IMR-90 (cell line): ENCODE results near the gene SLC29A3. TPM values are rescaled to one million over a fixed set of nuclear protein-coding genes. Genes with fewer than 3 reads are reported as not detected.

ENCODE experiments used
- ATAC-seq: fragments of 200-7000 bp; cut with Tn5 transposase; 2 replicates; pipeline ENCODE4 v1.9.1; 2020; ENCODE audit warnings: low read depth, mild to moderate bottlenecking, moderate library complexity
- BruUV-seq: library from RNA; stranded (reverse); fragments of 400-500 nt; replicated peaks from 2 replicates; lab custom pipeline; 2021; lab: Mats Ljungman, UMichigan
- CTCF ChIA-PET: fragments of 300-600 bp; formaldehyde crosslinking; extraction: SDS; loops from one replicate; lab custom pipeline; 2021; ENCODE audit warnings: antibody characterized with exemption; lab: Yijun Ruan, JAX
- POLR2A ChIA-PET: fragments of 300-600 bp; sonication (Branson Sonifier 250); formaldehyde crosslinking; loops from one replicate; lab custom pipeline; 2022; ENCODE audit warnings: antibody characterized with exemption; ENCODE audit not compliant: unreplicated experiment; lab: Charles Lee
- DNase-seq: peaks from one replicate; pipeline ENCODE4 v3.0.0; 2013
- H2AFZ ChIP-seq: replicated peaks from 2 replicates; pipeline ENCODE3; 2013; ENCODE audit warnings: low read length, mild to moderate bottlenecking; ENCODE audit not compliant: poor library complexity
- H2AK5ac ChIP-seq: 2 replicates; pipeline ENCODE4 v1.6.1; 2013; ENCODE audit warnings: low read depth, low read length, inconsistent platforms
- H2AK9ac ChIP-seq: replicated peaks from 2 replicates; pipeline ENCODE3; 2013; ENCODE audit warnings: mild to moderate bottlenecking, low read depth, low read length, moderate library complexity; ENCODE audit not compliant: poor library complexity
- H2BK120ac ChIP-seq: 2 replicates; pipeline ENCODE4 v1.6.1; 2013; ENCODE audit warnings: low read depth, low read length, inconsistent platforms
- H2BK15ac ChIP-seq: 3 replicates; pipeline ENCODE4 v1.6.1; 2013; ENCODE audit warnings: low read depth, low read length, inconsistent platforms
- H2BK20ac ChIP-seq: 2 replicates; pipeline ENCODE4 v1.6.1; 2013; ENCODE audit warnings: low read depth, mild to moderate bottlenecking, inconsistent platforms, low read length, moderate library complexity
- H2BK5ac ChIP-seq: 2 replicates; pipeline ENCODE4 v1.6.1; 2013; ENCODE audit warnings: mild to moderate bottlenecking, low read depth, low read length, inconsistent platforms; ENCODE audit not compliant: poor library complexity, severe bottlenecking
- H3K14ac ChIP-seq: replicated peaks from 2 replicates; pipeline ENCODE4 v1.6.1; 2013; ENCODE audit warnings: low read depth, low read length, inconsistent platforms
- H3K18ac ChIP-seq: 2 replicates; pipeline ENCODE4 v1.6.1; 2013; ENCODE audit warnings: low read depth, low read length, control low read depth
- H3K23ac ChIP-seq: 2 replicates; pipeline ENCODE4 v1.6.1; 2013; ENCODE audit warnings: low read depth, low read length, inconsistent platforms
- H3K27ac ChIP-seq: 2 replicates; pipeline ENCODE4 v1.5.1; 2013; ENCODE audit warnings: mild to moderate bottlenecking, control low read depth, low read length; ENCODE audit not compliant: insufficient read depth
- H3K27me3 ChIP-seq: 2 replicates; pipeline ENCODE4 v1.6.1; 2013; ENCODE audit warnings: low read length; ENCODE audit not compliant: control insufficient read depth, insufficient read depth
- H3K36me3 ChIP-seq: 2 replicates; pipeline ENCODE4 v1.6.1; 2013; ENCODE audit warnings: low read length, mixed read lengths; ENCODE audit not compliant: control insufficient read depth, insufficient read depth
- H3K4ac ChIP-seq: 2 replicates; pipeline ENCODE4 v1.6.1; 2013; ENCODE audit warnings: low read depth, low read length, inconsistent platforms
- H3K4me1 ChIP-seq: 2 replicates; pipeline ENCODE4 v1.6.1; 2013; ENCODE audit warnings: low read length, mixed read lengths; ENCODE audit not compliant: control insufficient read depth, insufficient read depth
- H3K4me2 ChIP-seq: 2 replicates; pipeline ENCODE4 v1.6.1; 2013; ENCODE audit warnings: low read depth, mild to moderate bottlenecking, control low read depth, low read length, moderate library complexity
- H3K4me3 ChIP-seq: 2 replicates; pipeline ENCODE4 v1.5.1; 2013; ENCODE audit warnings: low read depth, mild to moderate bottlenecking, control low read depth, low read length, moderate library complexity; ENCODE audit not compliant: insufficient read depth
- H3K56ac ChIP-seq: 2 replicates; pipeline ENCODE4 v1.6.1; 2013; ENCODE audit warnings: low read length, inconsistent platforms; ENCODE audit not compliant: insufficient read depth; ENCODE audit errors: extremely low read depth
- H3K79me1 ChIP-seq, 2 experiments: 2 replicates each; pipeline ENCODE4 v1.6.1; 2013; ENCODE audit warnings: low read length in 2 of 2, inconsistent platforms in 1 of 2, low read depth in 1 of 2
- H3K9ac ChIP-seq: 2 replicates; pipeline ENCODE4 v1.6.1; 2013; ENCODE audit warnings: low read depth, low read length, control low read depth
- H3K9me1 ChIP-seq: 2 replicates; pipeline ENCODE4 v1.6.1; 2013; ENCODE audit warnings: low read length, inconsistent platforms; ENCODE audit not compliant: insufficient read depth
- H3K9me3 ChIP-seq: 2 replicates; pipeline ENCODE4 v1.6.1; 2013; ENCODE audit warnings: low read length; ENCODE audit not compliant: control insufficient read depth, insufficient read depth
- H4K20me1 ChIP-seq: 2 replicates; pipeline ENCODE4 v1.6.1; 2013; ENCODE audit warnings: low read length, inconsistent platforms; ENCODE audit not compliant: insufficient read depth
- H4K5ac ChIP-seq: 2 replicates; pipeline ENCODE4 v1.6.1; 2013; ENCODE audit warnings: mild to moderate bottlenecking, low read depth, low read length, control low read depth
- H4K8ac ChIP-seq, 2 experiments: 2 replicates each; pipeline ENCODE4 v1.6.1; 2013; ENCODE audit warnings: low read depth in 2 of 2, low read length in 2 of 2, control low read depth in 1 of 2, inconsistent platforms in 1 of 2
- H4K91ac ChIP-seq: 2 replicates; pipeline ENCODE4 v1.6.1; 2013; ENCODE audit warnings: low read depth, low read length, inconsistent platforms; ENCODE audit not compliant: insufficient read depth
- BHLHE40 ChIP-seq: fragments of 150-350 bp; IDR thresholded peaks from 2 replicates; pipeline ENCODE4 v1.6.1; 2016; ENCODE audit warnings: mild to moderate bottlenecking, low read depth, low read length
- CEBPB ChIP-seq: IDR thresholded peaks from 2 replicates; pipeline ENCODE4 v1.6.1; 2012; ENCODE audit warnings: low read depth, low read length, improper control_type of control experiment
- CHD1 ChIP-seq: IDR thresholded peaks from 2 replicates; pipeline ENCODE4 v1.6.1; 2012; ENCODE audit warnings: low read depth, low read length, improper control_type of control experiment
- FOS ChIP-seq: fragments of 150-350 bp; IDR thresholded peaks from 2 replicates; pipeline ENCODE4 v1.6.1; 2016; ENCODE audit warnings: low read depth, low read length
- MAFK ChIP-seq: IDR thresholded peaks from 2 replicates; pipeline ENCODE4 v1.6.1; 2012; ENCODE audit warnings: low read depth, low read length, improper control_type of control experiment
- MAZ ChIP-seq: IDR thresholded peaks from 2 replicates; pipeline ENCODE4 v1.6.1; 2012; ENCODE audit warnings: low read depth, mild to moderate bottlenecking, low read length, improper control_type of control experiment, moderate library complexity, borderline replicate concordance
- MXI1 ChIP-seq: IDR thresholded peaks from 2 replicates; pipeline ENCODE4 v1.6.1; 2012; ENCODE audit warnings: low read depth, mild to moderate bottlenecking, low read length, moderate library complexity, borderline replicate concordance
- NFE2L2 ChIP-seq: fragments of 150-350 bp; IDR thresholded peaks from 2 replicates; pipeline ENCODE4 v1.6.1; 2016; ENCODE audit warnings: low read depth, mild to moderate bottlenecking, low read length
- POLR2A ChIP-seq: IDR thresholded peaks from 2 replicates; pipeline ENCODE4 v1.6.1; 2012; ENCODE audit warnings: mild to moderate bottlenecking, low read depth, low read length
- RCOR1 ChIP-seq: IDR thresholded peaks from 2 replicates; pipeline ENCODE4 v1.6.1; 2012; ENCODE audit warnings: mild to moderate bottlenecking, low read length, improper control_type of control experiment; ENCODE audit not compliant: insufficient replicate concordance
- RFX5 ChIP-seq: IDR thresholded peaks from 2 replicates; pipeline ENCODE4 v1.8.0; 2012; ENCODE audit warnings: low read depth, mild to moderate bottlenecking, low read length, moderate library complexity
- WGBS, 2 experiments: methylation state at CpG; one replicate each; pipeline versions ENCODE4 v1.1.5 to v1.1.7; 2013; ENCODE audit warnings: missing lambda C conversion rate in 2 of 2; ENCODE audit not compliant: insufficient read length in 1 of 2; ENCODE audit errors: extremely low coverage in 2 of 2; 5-methylcytosine and 5-hydroxymethylcytosine counted together
- dilution Hi-C: fragments of 300-500 bp; cut with HindIII; formaldehyde crosslinking; loops from one replicate; pipeline ENCODE4 v1.14.3; 2018; ENCODE audit warnings: low sequenced_read_pairs; ENCODE audit not compliant: unreplicated experiment
- in situ Hi-C: fragments of 300-500 bp; cut with MboI; formaldehyde crosslinking; loops from 3 replicates; pipeline ENCODE4 v1.14.3; 2019; ENCODE audit warnings: low sequenced_read_pairs, inconsistent platforms, mixed read lengths
- intact Hi-C: fragments of 100-400 bp; cut with micrococcal nuclease; formaldehyde crosslinking; loops from 2 replicates; pipeline ENCODE4 v1.10.0; 2022
- polyA plus RNA-seq, 3 experiments: library from polyadenylated mRNA; depleted of rRNA; stranded (reverse); fragments of >200 nt; gene quantifications; 2 replicates each; pipeline ENCODE4 v1.2.3, GENCODE V29; 2012; ENCODE audit warnings: low replicate concordance in 1 of 3
- total RNA-seq: library from RNA; depleted of rRNA; stranded (reverse); fragments of >200 nt; gene quantifications from 2 replicates; pipeline ENCODE4 v1.2.3, GENCODE V29; 2012
- TF ChIP-seq, protein P1 (sequence below): fragments of 150-350 bp; IDR thresholded peaks from 2 replicates; pipeline ENCODE4 v1.6.1; 2016; ENCODE audit warnings: low read depth, mild to moderate bottlenecking, low read length, moderate library complexity, borderline replicate concordance
- TF ChIP-seq, protein P2 (sequence below): conservative IDR thresholded peaks from 2 replicates; pipeline ENCODE4 v1.5.1; 2012; ENCODE audit warnings: mild to moderate bottlenecking, low read depth, low read length, improper control_type of control experiment
- TF ChIP-seq, protein P3 (sequence below): fragments of 150-350 bp; IDR thresholded peaks from 2 replicates; pipeline ENCODE4 v1.6.1; 2017; ENCODE audit warnings: mild to moderate bottlenecking, antibody characterized with exemption, low read length, low read depth

The SLC29A3 gene
- total and polyA plus RNA-seq, 2 of the 4 experiments (the other 2 are of a cell fraction) = 0.72 to 3.0 TPM

DNA sequence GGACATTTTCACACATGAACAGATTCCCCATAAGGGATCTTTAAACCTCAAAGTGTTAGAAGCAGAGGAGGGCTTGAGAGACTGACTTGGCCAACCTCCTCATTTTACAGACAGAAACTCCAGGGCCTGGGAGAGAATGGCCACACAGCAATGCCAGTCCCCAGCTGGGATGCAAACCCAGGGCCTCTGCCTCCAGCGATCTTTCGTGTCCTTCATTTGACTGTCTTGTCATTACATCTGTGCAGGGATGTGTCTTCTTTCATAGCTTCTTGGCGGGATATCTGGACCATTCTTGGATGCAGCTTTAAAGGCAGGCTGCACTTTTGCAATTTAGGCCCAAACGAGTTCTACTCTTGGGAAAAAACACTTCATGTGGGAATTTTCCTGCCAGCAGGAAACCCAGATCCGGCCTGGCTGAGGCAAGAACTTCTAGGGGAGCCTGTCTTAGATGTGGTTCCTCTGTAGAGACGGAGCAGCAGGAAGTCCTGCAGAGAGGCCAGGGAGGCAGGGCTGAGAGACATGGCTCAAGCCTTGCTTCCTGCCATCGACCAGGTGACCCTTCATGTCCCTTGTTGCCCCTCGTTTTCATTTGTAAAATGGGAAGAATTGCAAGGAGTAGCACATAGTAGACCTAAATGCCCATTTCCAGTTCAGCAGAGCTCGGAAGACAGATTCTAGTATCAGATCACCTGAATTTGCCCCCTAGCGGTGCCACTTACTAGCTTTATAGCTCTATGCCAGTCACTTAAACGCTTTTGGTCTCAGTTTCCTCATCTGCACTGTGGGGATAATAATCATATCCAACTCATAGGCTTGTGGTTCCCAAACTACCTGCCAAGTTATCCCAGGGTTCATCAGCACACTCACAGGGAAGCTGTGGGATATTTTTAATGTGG, 43.9 kb upstream of the SLC29A3 start:
- no peak overlapping the region for H4K91ac ChIP-seq
- no peaks in the 10 kb centered on the region for H3K27me3 ChIP-seq
- H3K9ac ChIP-seq = no peak overlapping the region
- no peak overlapping the region for H2AK9ac ChIP-seq
- H2BK120ac ChIP-seq = no peak overlapping the region
- no peak overlapping the region for H4K5ac ChIP-seq
- ATAC-seq = no peak
- no peak overlapping the region for H3K23ac ChIP-seq
- no peak overlapping the region for H3K4me2 ChIP-seq
- no peak overlapping the region for H3K4me3 ChIP-seq
- H2BK15ac ChIP-seq = no peak overlapping the region
- H3K9me1 ChIP-seq = 0 out of 2 replicates have a peak, but pooled peaks cover 2% of the 10 kb centered on the region
- peaks cover 0 to 7% of the 10 kb centered on the region in 2 experiments; a peak in 1 of 4 replicates for H3K79me1 ChIP-seq
- intact Hi-C loops (no loop called here), in situ Hi-C loops (no loop called here), dilution Hi-C loops (no loop called here)
- H3K9me3 ChIP-seq = no peaks in the 10 kb centered on the region
- H3K14ac ChIP-seq = no peak overlapping the region
- H3K4ac ChIP-seq = no peak overlapping the region
- no peak overlapping the region for H2AK5ac ChIP-seq
- H3K18ac ChIP-seq = no peak overlapping the region
- no peaks in the 10 kb centered on the region for H3K36me3 ChIP-seq
- POLR2A ChIA-PET = no interaction called here
- WGBS, 2 experiments = 91% methylated on average over 4 of the region's 11 CpGs; no CpG with 5 or more reads in 1 of the 2 experiments
- H3K56ac ChIP-seq = no peak overlapping the region
- DNase-seq = no peak
- H2BK20ac ChIP-seq = no peak overlapping the region; the same call in 1 of the 2 replicates
- H2BK5ac ChIP-seq = no peak overlapping the region
- no peak overlapping the region for H4K8ac ChIP-seq
- peaks cover 15% of the 10 kb centered on the region for H3K4me1 ChIP-seq
- no peak overlapping the region for H3K27ac ChIP-seq
- H4K20me1 ChIP-seq = peaks cover 6% of the 10 kb centered on the region; the same call in 1 of the 2 replicates
- CTCF ChIA-PET = no interaction called here
- H2AFZ ChIP-seq = no peak overlapping the region
- no TSS peak for BruUV-seq
- TF ChIP-seq FOS (no peak), MAFK (no peak), MXI1 (no peak), NFE2L2 (no peak), POLR2A (no peak), CHD1 (no peak), CEBPB (no peak), RFX5 (no peak), BHLHE40 (no peak), RCOR1 (no peak), MAZ (no peak)
- TF ChIP-seq, protein P1, sequence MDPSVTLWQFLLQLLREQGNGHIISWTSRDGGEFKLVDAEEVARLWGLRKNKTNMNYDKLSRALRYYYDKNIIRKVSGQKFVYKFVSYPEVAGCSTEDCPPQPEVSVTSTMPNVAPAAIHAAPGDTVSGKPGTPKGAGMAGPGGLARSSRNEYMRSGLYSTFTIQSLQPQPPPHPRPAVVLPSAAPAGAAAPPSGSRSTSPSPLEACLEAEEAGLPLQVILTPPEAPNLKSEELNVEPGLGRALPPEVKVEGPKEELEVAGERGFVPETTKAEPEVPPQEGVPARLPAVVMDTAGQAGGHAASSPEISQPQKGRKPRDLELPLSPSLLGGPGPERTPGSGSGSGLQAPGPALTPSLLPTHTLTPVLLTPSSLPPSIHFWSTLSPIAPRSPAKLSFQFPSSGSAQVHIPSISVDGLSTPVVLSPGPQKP = no peak
- TF ChIP-seq, protein P2, sequence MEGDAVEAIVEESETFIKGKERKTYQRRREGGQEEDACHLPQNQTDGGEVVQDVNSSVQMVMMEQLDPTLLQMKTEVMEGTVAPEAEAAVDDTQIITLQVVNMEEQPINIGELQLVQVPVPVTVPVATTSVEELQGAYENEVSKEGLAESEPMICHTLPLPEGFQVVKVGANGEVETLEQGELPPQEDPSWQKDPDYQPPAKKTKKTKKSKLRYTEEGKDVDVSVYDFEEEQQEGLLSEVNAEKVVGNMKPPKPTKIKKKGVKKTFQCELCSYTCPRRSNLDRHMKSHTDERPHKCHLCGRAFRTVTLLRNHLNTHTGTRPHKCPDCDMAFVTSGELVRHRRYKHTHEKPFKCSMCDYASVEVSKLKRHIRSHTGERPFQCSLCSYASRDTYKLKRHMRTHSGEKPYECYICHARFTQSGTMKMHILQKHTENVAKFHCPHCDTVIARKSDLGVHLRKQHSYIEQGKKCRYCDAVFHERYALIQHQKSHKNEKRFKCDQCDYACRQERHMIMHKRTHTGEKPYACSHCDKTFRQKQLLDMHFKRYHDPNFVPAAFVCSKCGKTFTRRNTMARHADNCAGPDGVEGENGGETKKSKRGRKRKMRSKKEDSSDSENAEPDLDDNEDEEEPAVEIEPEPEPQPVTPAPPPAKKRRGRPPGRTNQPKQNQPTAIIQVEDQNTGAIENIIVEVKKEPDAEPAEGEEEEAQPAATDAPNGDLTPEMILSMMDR = no peak
- TF ChIP-seq, protein P3, sequence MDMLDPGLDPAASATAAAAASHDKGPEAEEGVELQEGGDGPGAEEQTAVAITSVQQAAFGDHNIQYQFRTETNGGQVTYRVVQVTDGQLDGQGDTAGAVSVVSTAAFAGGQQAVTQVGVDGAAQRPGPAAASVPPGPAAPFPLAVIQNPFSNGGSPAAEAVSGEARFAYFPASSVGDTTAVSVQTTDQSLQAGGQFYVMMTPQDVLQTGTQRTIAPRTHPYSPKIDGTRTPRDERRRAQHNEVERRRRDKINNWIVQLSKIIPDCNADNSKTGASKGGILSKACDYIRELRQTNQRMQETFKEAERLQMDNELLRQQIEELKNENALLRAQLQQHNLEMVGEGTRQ = no peak
